AG04449 (cell line): ENCODE results near the gene UGT1A9.

Experiments used
- CTCF ChIA-PET: fragments of 350-600 bp; formaldehyde crosslinking; extraction: SDS; loops from one replicate; lab custom pipeline; 2021; ENCODE audit warnings: antibody characterized with exemption; lab: Yijun Ruan, JAX
- POLR2A ChIA-PET: fragments of 400-600, 350-600 bp; formaldehyde crosslinking; extraction: SDS; loops from one replicate; lab custom pipeline; 2020; ENCODE audit warnings: antibody characterized with exemption, inconsistent platforms; lab: Yijun Ruan, JAX
- DNase-seq: peaks from one replicate; pipeline ENCODE4 v3.0.0-alpha.2; 2010; ENCODE audit warnings: low read depth, low spot score
- H3K4me3 ChIP-seq: 2 replicates; pipeline ENCODE4 v1.5.1; 2011; ENCODE audit warnings: low read depth, mild to moderate bottlenecking, control low read depth, low read length
- TF ChIP-seq, protein P1 (sequence below): IDR thresholded peaks from one replicate; pipeline ENCODE4 v1.5.1; 2011; ENCODE audit warnings: mild to moderate bottlenecking, moderate library complexity, low read length, control low read depth, inconsistent platforms; ENCODE audit not compliant: insufficient read depth; ENCODE audit errors: missing control alignments

The UGT1A9 gene

DNA sequence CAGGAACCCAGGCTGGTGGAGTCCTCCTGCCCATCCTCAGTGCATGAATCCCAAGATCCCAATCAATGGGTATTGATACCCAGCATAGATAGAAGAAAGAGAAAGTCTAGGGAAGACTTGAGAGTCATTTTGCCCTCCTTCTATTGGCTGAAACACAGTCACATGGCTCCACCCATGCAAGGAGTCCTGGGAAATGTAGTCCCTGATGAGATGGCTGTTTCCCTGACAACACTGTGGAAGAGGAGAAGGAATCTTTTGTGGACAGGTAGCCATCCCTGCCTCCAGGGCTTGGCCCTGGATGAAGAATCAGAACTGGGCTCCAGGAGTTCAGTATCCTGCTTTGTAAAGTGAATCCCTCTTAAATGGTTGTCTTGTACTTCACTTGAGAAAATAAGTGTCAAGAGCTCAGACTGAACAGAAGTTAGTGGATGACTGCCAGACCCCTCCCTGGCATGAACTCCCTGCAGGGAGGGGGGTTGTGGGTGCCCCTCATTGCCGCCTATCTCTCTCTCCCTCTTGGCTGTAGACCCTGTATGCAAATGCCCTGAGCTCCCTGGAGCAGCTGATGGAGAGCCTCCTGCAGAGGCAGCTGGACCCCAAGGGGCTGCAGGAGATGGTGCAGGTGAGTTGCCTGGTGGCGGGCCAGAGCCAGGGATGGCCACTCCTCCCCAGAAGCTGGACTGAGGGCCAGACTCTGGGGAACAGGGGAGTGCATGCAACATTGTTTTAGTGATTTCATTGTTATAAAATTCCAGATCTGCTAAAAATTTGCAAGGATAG lies 142.5 kb downstream of the UGT1A9 start:
- H3K4me3 ChIP-seq, result no peak overlapping the region
- no peak for DNase-seq
- POLR2A ChIA-PET, result no interaction called here
- CTCF ChIA-PET, result interaction anchor here (1.4 kb wide), 1 partner anchor 366 kb away, joined by 4 read pairs; no protein-coding TSS in a partner anchor
- TF ChIP-seq, protein P1, sequence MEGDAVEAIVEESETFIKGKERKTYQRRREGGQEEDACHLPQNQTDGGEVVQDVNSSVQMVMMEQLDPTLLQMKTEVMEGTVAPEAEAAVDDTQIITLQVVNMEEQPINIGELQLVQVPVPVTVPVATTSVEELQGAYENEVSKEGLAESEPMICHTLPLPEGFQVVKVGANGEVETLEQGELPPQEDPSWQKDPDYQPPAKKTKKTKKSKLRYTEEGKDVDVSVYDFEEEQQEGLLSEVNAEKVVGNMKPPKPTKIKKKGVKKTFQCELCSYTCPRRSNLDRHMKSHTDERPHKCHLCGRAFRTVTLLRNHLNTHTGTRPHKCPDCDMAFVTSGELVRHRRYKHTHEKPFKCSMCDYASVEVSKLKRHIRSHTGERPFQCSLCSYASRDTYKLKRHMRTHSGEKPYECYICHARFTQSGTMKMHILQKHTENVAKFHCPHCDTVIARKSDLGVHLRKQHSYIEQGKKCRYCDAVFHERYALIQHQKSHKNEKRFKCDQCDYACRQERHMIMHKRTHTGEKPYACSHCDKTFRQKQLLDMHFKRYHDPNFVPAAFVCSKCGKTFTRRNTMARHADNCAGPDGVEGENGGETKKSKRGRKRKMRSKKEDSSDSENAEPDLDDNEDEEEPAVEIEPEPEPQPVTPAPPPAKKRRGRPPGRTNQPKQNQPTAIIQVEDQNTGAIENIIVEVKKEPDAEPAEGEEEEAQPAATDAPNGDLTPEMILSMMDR, result no peak

DNA sequence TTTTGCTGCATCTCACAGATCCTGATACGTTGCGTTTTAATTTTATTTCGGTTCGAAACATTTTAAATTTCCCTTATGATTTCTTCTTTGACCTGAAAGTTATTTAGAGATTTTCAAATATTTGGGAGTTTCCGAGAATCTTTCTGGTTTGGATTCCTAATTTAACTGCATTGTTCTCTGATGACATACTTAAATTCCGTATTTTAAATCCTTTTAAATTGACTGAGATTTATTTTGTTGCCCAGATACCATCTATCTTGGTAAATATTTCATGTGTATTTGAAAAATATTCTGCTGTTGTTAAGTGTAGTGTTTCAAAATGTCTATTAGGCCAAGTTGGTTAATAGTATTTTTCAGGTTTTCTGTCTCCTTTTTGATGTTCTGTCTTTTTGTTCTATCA lies 144.2 kb downstream of the UGT1A9 start:
- no peak for DNase-seq
- TF ChIP-seq, protein P1, result no peak
- ChIA-PET POLR2A (no interaction called here), CTCF (no interaction called here)
- H3K4me3 ChIP-seq, result no peak overlapping the region

DNA sequence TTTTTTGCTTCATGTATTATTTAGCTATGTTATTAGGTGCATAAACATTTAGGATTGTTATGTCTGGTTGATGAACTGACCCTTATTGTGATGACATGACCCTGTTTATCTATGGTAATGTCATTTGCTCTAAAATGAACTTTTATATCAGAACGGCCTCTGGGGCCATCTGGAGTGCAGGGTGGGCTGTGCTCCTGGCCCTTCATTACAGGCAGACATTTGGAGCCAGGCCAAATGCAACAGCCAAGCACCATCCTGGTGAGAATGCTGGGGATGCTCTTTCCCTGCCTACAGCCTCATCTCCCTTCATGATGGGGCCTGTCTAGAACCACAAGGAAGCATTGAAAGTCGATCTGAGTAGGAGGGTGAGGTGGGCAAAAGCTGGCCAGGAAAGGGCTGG lies 144.6 kb downstream of the UGT1A9 start:
- no peak for DNase-seq
- ChIA-PET POLR2A (no interaction called here), CTCF (no interaction called here)
- no peak overlapping the region for H3K4me3 ChIP-seq
- TF ChIP-seq, protein P1, result no peak

DNA sequence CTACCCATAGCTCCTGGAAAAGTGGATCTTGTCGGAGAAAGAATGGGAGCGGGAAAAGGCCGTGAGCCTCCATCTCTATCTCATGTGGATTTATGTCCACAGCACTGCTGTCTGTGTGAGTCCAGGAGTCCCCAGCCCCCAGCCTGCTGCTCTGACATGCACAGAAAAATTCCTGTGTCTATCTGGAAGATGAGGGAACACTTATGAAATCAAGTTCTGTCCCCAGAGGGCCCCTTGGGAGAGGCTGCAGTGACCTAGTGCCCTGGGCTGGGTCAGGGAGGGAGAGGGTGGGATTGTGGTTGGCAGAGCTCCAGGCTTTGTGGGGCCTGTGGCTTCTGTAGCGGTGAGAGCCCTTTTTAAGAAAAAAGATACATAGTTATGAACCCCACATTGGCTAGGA lies 145.1 kb downstream of the UGT1A9 start:
- CTCF ChIA-PET, result no interaction called here
- POLR2A ChIA-PET, result no interaction called here
- TF ChIP-seq, protein P1, result no peak
- DNase-seq, result no peak
- no peak overlapping the region for H3K4me3 ChIP-seq

DNA sequence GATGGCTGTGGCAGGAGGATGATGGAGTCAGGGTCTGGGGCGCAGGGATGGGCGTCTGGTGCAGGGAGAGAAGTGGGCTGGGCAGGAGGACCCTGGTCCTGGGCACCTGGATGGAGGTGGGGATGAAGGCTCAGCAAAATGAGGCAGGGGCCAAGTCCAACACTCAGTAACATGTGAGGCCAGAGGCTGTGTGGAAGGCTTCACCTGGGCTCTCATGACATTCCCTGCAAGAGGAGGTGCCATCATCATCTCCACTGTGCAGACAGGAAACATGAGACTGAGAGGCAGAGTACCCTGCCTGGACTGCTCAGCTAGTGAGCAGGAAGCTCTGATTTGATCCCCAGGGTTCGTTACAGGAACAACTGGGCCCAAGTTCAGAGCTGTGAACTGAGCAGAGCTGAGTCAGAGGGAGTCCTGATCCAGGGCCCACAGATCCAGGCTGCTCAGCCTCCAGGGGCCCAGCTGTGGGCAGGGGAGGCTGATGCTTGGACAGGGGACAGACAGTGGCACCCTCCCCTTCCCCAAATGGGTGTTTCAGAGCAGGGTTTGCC lies 145.7 kb downstream of the UGT1A9 start:
- H3K4me3 ChIP-seq, result no peak overlapping the region
- TF ChIP-seq, protein P1, result no peak
- no peak for DNase-seq
- CTCF ChIA-PET, result no interaction called here
- POLR2A ChIA-PET, result no interaction called here

DNA sequence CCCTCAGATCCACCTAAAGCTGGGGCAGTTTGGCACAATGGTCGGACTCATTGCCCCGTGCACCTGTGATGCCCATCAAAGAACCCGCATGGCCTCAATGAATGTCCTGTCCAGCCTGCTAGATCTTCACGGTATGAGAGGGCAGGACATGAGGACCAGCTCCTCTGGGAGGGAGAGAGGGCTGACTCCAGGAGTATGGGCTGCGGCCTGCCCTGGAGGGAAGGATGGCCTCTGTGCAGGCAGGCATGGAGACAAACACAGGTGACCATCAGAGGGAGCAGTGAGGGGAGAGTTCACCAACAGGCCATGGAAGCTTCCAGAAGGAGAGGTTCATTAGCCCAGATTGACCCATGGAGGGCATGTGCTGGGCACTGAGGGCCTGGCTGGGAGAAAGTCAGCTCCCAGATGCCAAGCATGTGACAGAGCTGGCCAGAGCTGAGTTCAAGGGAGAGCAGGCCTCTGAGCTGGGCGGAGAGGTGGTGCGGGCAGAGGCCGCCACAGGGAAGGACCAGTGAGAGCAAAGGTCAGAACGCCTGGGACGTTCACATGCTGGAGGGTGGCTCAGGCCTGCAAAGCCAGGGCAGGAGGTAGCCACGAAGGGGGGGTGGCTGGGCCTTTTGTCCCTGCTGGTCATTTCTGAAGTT lies 146.4 kb downstream of the UGT1A9 start:
- CTCF ChIA-PET, result no interaction called here
- TF ChIP-seq, protein P1, result no peak
- no peak for DNase-seq
- H3K4me3 ChIP-seq, result no peak overlapping the region
- POLR2A ChIA-PET, result no interaction called here
